Measurements from ENCODE around the gene MROH8.
"Not testable (repeated sequence)": the region's sequence is repeated elsewhere in the genome, so short reads cannot be mapped to it uniquely, and the experiment has no call there.

The MROH8 gene

GRCh38 chr20:37131486-37131885 lies 47.9 kb downstream of the MROH8 start:
- TF ChIP-seq CTCF (IDR thresholded peaks at IDR 0.05; ENCODE audit: low read depth, low read length): no peak
- H3K4me3 ChIP-seq (ENCODE audit: low read depth, low read length): no peak overlapping the region

GRCh38 chr20:37128803-37129202 lies 50.5 kb downstream of the MROH8 start:
- TF ChIP-seq CTCF (IDR thresholded peaks at IDR 0.05; ENCODE audit: low read depth, low read length): no peak

GRCh38 chr20:37126290-37126689 lies 53.1 kb downstream of the MROH8 start:
- not testable (repeated sequence) for H3K4me3 ChIP-seq (ENCODE audit: low read depth, low read length)

More at GRCh38 chr20:37128803-37129202, 50.5 kb downstream of the MROH8 start:
- H3K4me3 ChIP-seq (ENCODE audit: low read depth, low read length): no peak overlapping the region

- no peak for TF ChIP-seq CTCF (IDR thresholded peaks at IDR 0.05; ENCODE audit: low read depth, low read length)
- no peak overlapping the region for H3K4me3 ChIP-seq (ENCODE audit: low read depth, low read length)
These were observed 55.9 kb downstream of the MROH8 start for GRCh38 chr20:37123441-37123840.

GRCh38 chr20:37120497-37120896 lies 58.9 kb downstream of the MROH8 start:
- TF ChIP-seq CTCF (IDR thresholded peaks at IDR 0.05; ENCODE audit: low read depth, low read length): no peak
- no peak overlapping the region for H3K4me3 ChIP-seq (ENCODE audit: low read depth, low read length)

- no peak for TF ChIP-seq CTCF (IDR thresholded peaks at IDR 0.05; ENCODE audit: low read depth, low read length)
- no peak overlapping the region for H3K4me3 ChIP-seq (ENCODE audit: low read depth, low read length)
These were observed 59.9 kb downstream of the MROH8 start for GRCh38 chr20:37119356-37120036.

- TF ChIP-seq CTCF (IDR thresholded peaks at IDR 0.05; ENCODE audit: low read depth, low read length): no peak
- no peak overlapping the region for H3K4me3 ChIP-seq (ENCODE audit: low read depth, low read length)
These were observed 65.3 kb downstream of the MROH8 start for GRCh38 chr20:37114012-37114411.

GRCh38 chr20:37111926-37112455 lies 67.4 kb downstream of the MROH8 start:
- no peak for TF ChIP-seq CTCF (IDR thresholded peaks at IDR 0.05; ENCODE audit: low read depth, low read length)
- no peak overlapping the region for H3K4me3 ChIP-seq (ENCODE audit: low read depth, low read length)

All from WI38 (cell line).